PFSK-1 (cell line): ENCODE data around the gene BAZ2B.

Experiments
- POLR2AphosphoS5 ChIP-seq: IDR thresholded peaks from 2 replicates; pipeline ENCODE4 v1.6.1; 2012; ENCODE audit warnings: low read depth, mild to moderate bottlenecking, control low read depth, low read length, moderate library complexity
- TAF1 ChIP-seq: IDR thresholded peaks from 2 replicates; pipeline ENCODE4 v1.6.1; 2012; ENCODE audit warnings: low read length, control low read depth, borderline replicate concordance; ENCODE audit not compliant: insufficient read depth

DNA sequence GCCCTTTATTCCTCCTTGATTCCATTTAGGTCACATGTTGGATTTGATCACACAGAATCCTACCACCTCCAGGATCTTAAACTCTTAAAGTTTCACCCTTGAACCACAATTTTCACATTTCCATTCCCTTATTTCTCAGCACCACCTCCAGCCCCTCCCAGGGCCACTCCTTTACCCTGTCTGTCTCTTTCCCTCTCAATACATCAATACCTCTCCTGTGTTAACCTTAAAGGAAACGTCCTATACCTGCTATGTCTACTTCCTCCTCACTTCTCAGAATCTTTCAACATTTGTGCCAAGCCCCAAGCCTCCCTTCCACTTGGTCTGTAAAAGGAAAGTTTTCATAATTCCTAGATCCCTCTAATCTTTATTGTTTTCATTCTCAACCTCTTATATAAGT is 158.8 kb downstream of the BAZ2B start:
- TF ChIP-seq POLR2AphosphoS5, result no peak
- TF ChIP-seq TAF1, result no peak
